ENCODE measurements around the gene IRX4.

GRCh38 chr5:1908931-1909330 is 26.2 kb upstream of the IRX4 start:
- TF ChIP-seq STAT1 (IDR thresholded peaks at IDR 0.05; ENCODE audit: unreplicated experiment) (no peak), CTCF (conservative IDR thresholded peaks at IDR 0.05; ENCODE audit: low read depth in 2 of 2) (no peak), EZH2 (IDR thresholded peaks at IDR 0.05; ENCODE audit: low read depth, unreplicated experiment) (no peak), POLR2AphosphoS5 (IDR thresholded peaks at IDR 0.05; ENCODE audit: low read depth) (no peak), EZH2phosphoT487 (IDR thresholded peaks at IDR 0.05; ENCODE audit: unreplicated experiment) (no peak)

Data from GM23338 (cell line).